Measurements from ENCODE around the gene SH3PXD2A.
"Not testable (repeated sequence)": the region's sequence is repeated elsewhere in the genome, so short reads cannot be mapped to it uniquely, and the experiment has no call there.

Gene SH3PXD2A

DNA sequence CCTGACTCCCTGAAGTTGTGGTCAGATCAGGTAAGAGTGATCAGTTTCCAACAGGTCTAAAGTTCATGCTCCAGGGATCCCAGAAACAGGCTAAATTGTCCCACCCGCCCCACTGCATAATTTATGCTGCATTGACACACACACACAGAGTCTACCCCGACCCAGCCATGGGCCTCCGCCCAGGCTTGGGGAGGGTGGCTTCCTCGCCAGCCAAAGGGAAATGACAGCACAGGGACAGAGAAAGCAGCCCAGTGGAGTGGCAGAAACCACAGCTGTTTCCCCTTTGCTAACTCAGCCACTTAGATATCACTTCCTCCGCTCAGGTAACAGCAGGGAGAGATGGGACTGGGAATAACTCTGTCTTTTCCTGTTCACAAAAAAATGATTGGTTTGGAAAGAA is 9.4 kb downstream of the SH3PXD2A start:
- peak; percentile 47 to 83 (median 79) for DNase-seq
- POLR2A ChIA-PET = no interaction called here
- Histone ChIP-seq H3K27me3 (replicated peaks in 2 of 5; ENCODE audit: control insufficient read depth in 4 of 5, insufficient read depth in 5 of 5, low read length in 4 of 5) (no peaks in the 10 kb centered on the region), H3K9me3 (ENCODE audit: control extremely low read depth in 1 of 5, control insufficient read depth in 4 of 5, insufficient read depth in 2 of 5, low read depth in 1 of 5, low read length in 4 of 5) (no peaks in the 10 kb centered on the region), H3K4me1 (ENCODE audit: control extremely low read depth in 1 of 4, control insufficient read depth in 4 of 4, insufficient read depth in 4 of 4, low read length in 3 of 4) (peaks cover 4 to 50% (median 18%) of the 10 kb centered on the region in 4 experiments), H3K4me3 (ENCODE audit: control insufficient read depth in 1 of 7, extremely low read depth in 1 of 7, insufficient read depth in 4 of 7, low read depth in 2 of 7, low read length in 6 of 7) (peak overlapping the region in 2 of 7 experiments; percentile 30 to 43), H3K27ac (ENCODE audit: insufficient read depth in 1 of 2, low read depth in 1 of 2, low read length in 2 of 2, poor library complexity in 1 of 2, severe bottlenecking in 2 of 2) (no peak overlapping the region), H3K36me3 (ENCODE audit: control insufficient read depth in 4 of 4, insufficient read depth in 4 of 4, low read length in 3 of 4) (no peaks in the 10 kb centered on the region)
- 0% methylated on average over 1 of the region's 5 CpGs for WGBS (ENCODE audit: insufficient coverage)
- CTCF ChIA-PET = interaction anchor here (1.4 to 2.3 kb wide), 4 partner anchors 11 to 28 kb away, joined by 3 to 10 read pairs (median 7); no protein-coding TSS in a partner anchor

DNA sequence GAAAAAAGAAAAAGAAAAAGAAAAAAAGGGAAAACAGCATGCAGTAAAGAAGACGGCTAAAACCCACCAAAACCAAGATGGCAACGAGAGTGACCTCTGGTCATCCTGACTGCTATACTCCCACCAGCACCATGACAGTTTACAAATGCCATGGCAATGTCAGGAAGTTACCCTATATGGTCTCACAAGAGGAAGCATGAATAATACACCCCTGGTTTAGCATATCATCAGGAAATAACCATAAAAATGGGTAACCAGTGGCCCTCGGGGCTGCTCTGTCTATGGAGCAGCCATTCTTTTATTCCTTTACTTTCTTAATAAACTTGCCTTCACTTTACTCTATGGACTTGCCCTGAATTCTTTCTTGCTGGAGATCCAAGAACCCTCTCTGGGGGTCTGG is 10.0 kb downstream of the SH3PXD2A start:
- H3K36me3 ChIP-seq (ENCODE audit: control insufficient read depth in 4 of 4, insufficient read depth in 4 of 4, low read length in 3 of 4); POLR2A ChIA-PET; H3K27ac ChIP-seq (ENCODE audit: insufficient read depth in 1 of 2, low read depth in 1 of 2, low read length in 2 of 2, poor library complexity in 1 of 2, severe bottlenecking in 2 of 2); H3K4me3 ChIP-seq (ENCODE audit: control insufficient read depth in 1 of 7, extremely low read depth in 1 of 7, insufficient read depth in 4 of 7, low read depth in 2 of 7, low read length in 6 of 7); H3K27me3 ChIP-seq (replicated peaks in 2 of 5; ENCODE audit: control insufficient read depth in 4 of 5, insufficient read depth in 5 of 5, low read length in 4 of 5); H3K9me3 ChIP-seq (ENCODE audit: control extremely low read depth in 1 of 5, control insufficient read depth in 4 of 5, insufficient read depth in 2 of 5, low read depth in 1 of 5, low read length in 4 of 5): not testable (repeated sequence)
- DNase-seq = peak in 2 of 3 donors; percentile 35 to 53
- H3K4me1 ChIP-seq (ENCODE audit: control extremely low read depth in 1 of 4, control insufficient read depth in 4 of 4, insufficient read depth in 4 of 4, low read length in 3 of 4) = peaks cover 4 to 52% (median 20%) of the 10 kb centered on the region in 4 experiments
- CTCF ChIA-PET = interaction anchor here (1.9 kb wide), 1 partner anchor 13 kb away, joined by 10 read pairs; no protein-coding TSS in a partner anchor
- 10% methylated on average over 1 of the region's 3 CpGs for WGBS (ENCODE audit: insufficient coverage)

DNA sequence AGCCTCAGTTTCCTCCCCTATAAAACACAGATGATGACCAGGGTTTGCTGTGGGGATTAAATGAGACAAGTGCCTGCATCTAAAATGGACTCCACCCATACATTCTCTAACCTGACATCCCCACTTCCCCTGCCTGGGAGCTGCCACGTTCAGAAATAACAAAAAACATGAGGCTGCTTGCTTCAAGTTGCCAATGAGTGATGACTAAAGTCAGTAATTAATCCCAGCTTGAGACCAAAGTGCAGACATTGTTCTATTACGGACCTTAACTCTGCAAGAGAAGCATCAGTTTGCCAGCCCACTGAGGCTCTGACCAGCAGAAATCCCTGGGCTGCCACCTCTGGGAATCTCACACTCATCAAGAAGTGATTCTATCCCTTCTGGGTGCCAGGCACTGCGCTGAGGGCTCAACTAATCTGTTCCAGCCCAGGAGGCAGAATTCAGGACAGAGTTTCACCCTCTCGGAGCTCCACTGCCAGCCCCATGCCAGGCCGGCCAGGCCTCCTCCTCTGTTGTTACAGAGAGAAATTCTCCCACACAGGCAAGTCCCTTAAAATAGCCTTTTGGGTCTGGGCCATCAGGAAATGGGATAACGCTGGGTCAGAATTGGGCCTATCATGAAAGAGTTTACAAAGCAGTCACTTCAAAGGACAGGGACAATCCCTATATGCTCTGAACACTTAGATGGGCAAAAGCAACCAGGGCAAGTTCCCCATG is 11.4 kb downstream of the SH3PXD2A start:
- H3K4me3 ChIP-seq (ENCODE audit: control insufficient read depth in 1 of 7, extremely low read depth in 1 of 7, insufficient read depth in 4 of 7, low read depth in 2 of 7, low read length in 6 of 7) = no peak overlapping the region
- CTCF ChIA-PET = interaction anchor here (1.5 kb wide), 2 partner anchors 8 to 21 kb away, joined by 4 to 5 read pairs; no protein-coding TSS in a partner anchor
- H3K4me1 ChIP-seq (ENCODE audit: control extremely low read depth in 1 of 4, control insufficient read depth in 4 of 4, insufficient read depth in 4 of 4, low read length in 3 of 4) = peaks cover 4 to 42% (median 18%) of the 10 kb centered on the region in 4 experiments
- no peak overlapping the region for H3K27ac ChIP-seq (ENCODE audit: insufficient read depth in 1 of 2, low read depth in 1 of 2, low read length in 2 of 2, poor library complexity in 1 of 2, severe bottlenecking in 2 of 2)
- H3K9me3 ChIP-seq (ENCODE audit: control extremely low read depth in 1 of 5, control insufficient read depth in 4 of 5, insufficient read depth in 2 of 5, low read depth in 1 of 5, low read length in 4 of 5) = no peaks in the 10 kb centered on the region
- POLR2A ChIA-PET = no interaction called here
- DNase-seq = no peak
- no peaks in the 10 kb centered on the region for H3K27me3 ChIP-seq (replicated peaks in 2 of 5; ENCODE audit: control insufficient read depth in 4 of 5, insufficient read depth in 5 of 5, low read length in 4 of 5)
- no peaks in the 10 kb centered on the region for H3K36me3 ChIP-seq (ENCODE audit: control insufficient read depth in 4 of 4, insufficient read depth in 4 of 4, low read length in 3 of 4)
- 84% methylated on average over 6 of the region's 6 CpGs for WGBS (ENCODE audit: insufficient coverage)

DNA sequence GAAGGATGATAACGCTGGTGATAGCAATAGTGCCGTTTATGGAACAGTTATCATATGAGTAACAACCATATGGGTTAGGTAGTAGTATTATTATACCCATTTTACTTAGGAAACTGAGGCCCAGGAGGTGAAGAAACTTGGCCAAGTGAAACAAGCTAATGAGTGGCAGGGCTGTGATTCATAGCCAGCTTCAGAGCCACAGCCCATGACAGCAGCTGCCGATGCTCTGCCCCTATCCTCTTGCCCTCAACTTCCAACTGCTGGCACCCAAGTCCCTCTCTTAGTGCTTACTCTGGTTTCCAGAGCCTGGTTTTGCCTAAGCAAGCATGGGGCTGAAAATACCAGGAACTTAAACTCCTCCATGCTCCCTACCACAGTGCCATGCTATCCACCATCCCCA is 12.3 kb downstream of the SH3PXD2A start:
- POLR2A ChIA-PET = interaction anchor here (0.5 kb wide), 1 partner anchor 11 kb away, joined by 4 read pairs; no protein-coding TSS in a partner anchor
- Histone ChIP-seq H3K9me3 (ENCODE audit: control extremely low read depth in 1 of 5, control insufficient read depth in 4 of 5, insufficient read depth in 2 of 5, low read depth in 1 of 5, low read length in 4 of 5) (no peaks in the 10 kb centered on the region), H3K4me1 (ENCODE audit: control extremely low read depth in 1 of 4, control insufficient read depth in 4 of 4, insufficient read depth in 4 of 4, low read length in 3 of 4) (peaks cover 4 to 38% (median 18%) of the 10 kb centered on the region in 4 experiments), H3K27ac (ENCODE audit: insufficient read depth in 1 of 2, low read depth in 1 of 2, low read length in 2 of 2, poor library complexity in 1 of 2, severe bottlenecking in 2 of 2) (no peak overlapping the region), H3K27me3 (replicated peaks in 2 of 5; ENCODE audit: control insufficient read depth in 4 of 5, insufficient read depth in 5 of 5, low read length in 4 of 5) (no peaks in the 10 kb centered on the region), H3K4me3 (ENCODE audit: control insufficient read depth in 1 of 7, extremely low read depth in 1 of 7, insufficient read depth in 4 of 7, low read depth in 2 of 7, low read length in 6 of 7) (no peak overlapping the region), H3K36me3 (ENCODE audit: control insufficient read depth in 4 of 4, insufficient read depth in 4 of 4, low read length in 3 of 4) (no peaks in the 10 kb centered on the region)
- WGBS (ENCODE audit: insufficient coverage) = 95% methylated on average over 2 of the region's 3 CpGs
- DNase-seq = no peak
- CTCF ChIA-PET = interaction anchor here (1.4 to 1.5 kb wide), 3 partner anchors 9 to 20 kb away, joined by 3 to 5 read pairs (median 4); no protein-coding TSS in a partner anchor

DNA sequence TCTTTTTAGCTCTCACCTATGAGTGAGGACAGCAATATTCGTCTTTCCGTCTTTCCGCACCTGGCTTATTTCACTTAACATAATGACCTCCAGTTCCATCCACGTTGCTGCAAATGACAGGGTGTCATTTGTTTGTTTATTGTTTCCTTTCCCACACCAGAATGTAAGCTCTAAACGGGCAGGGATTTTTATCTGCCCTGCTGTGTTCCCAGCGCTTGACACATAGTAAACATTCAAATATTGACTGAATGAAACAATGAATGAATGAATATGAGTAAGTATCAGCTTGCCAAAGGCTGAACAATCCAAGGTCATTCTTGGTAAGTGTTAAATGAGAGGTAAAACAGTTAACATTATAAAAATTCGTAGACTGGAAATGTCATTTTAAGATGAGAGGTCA is 12.8 kb downstream of the SH3PXD2A start:
- POLR2A ChIA-PET = interaction anchor here (0.5 kb wide), 1 partner anchor 10 kb away, joined by 4 read pairs; no protein-coding TSS in a partner anchor
- H3K27ac ChIP-seq (ENCODE audit: insufficient read depth in 1 of 2, low read depth in 1 of 2, low read length in 2 of 2, poor library complexity in 1 of 2, severe bottlenecking in 2 of 2) = no peak overlapping the region
- CTCF ChIA-PET = interaction anchor here (1.4 to 1.5 kb wide), 3 partner anchors 10 to 20 kb away, joined by 3 to 5 read pairs (median 4); no protein-coding TSS in a partner anchor
- peaks cover 4 to 36% (median 18%) of the 10 kb centered on the region in 4 experiments for H3K4me1 ChIP-seq (ENCODE audit: control extremely low read depth in 1 of 4, control insufficient read depth in 4 of 4, insufficient read depth in 4 of 4, low read length in 3 of 4)
- no peaks in the 10 kb centered on the region for H3K36me3 ChIP-seq (ENCODE audit: control insufficient read depth in 4 of 4, insufficient read depth in 4 of 4, low read length in 3 of 4)
- no peak for DNase-seq
- no peaks in the 10 kb centered on the region for H3K9me3 ChIP-seq (ENCODE audit: control extremely low read depth in 1 of 5, control insufficient read depth in 4 of 5, insufficient read depth in 2 of 5, low read depth in 1 of 5, low read length in 4 of 5)
- H3K27me3 ChIP-seq (replicated peaks in 2 of 5; ENCODE audit: control insufficient read depth in 4 of 5, insufficient read depth in 5 of 5, low read length in 4 of 5) = no peaks in the 10 kb centered on the region
- H3K4me3 ChIP-seq (ENCODE audit: control insufficient read depth in 1 of 7, extremely low read depth in 1 of 7, insufficient read depth in 4 of 7, low read depth in 2 of 7, low read length in 6 of 7) = no peak overlapping the region
- 100% methylated on average over 1 of the region's 7 CpGs for WGBS (ENCODE audit: insufficient coverage)

DNA sequence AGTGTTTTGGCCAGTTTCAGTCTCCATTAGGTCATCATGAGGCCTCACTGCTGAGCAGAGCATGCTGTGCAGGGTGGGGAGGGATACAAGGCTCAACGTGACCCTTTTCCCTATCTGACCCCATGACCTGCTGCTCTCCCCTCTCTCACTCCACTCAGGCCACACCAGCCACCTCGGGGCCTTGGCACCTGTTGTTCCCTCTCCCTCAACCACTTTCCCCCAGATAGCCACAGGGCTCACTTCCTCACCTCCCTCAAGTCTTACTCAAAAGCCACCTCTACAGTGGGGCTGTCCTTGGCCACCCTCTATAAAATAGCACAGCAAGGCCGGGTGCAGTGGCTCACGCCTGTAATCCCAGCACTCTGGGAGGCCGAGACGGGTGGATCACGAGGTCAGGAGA is 13.9 kb downstream of the SH3PXD2A start:
- 79% methylated on average over 2 of the region's 7 CpGs for WGBS (ENCODE audit: insufficient coverage)

DNA sequence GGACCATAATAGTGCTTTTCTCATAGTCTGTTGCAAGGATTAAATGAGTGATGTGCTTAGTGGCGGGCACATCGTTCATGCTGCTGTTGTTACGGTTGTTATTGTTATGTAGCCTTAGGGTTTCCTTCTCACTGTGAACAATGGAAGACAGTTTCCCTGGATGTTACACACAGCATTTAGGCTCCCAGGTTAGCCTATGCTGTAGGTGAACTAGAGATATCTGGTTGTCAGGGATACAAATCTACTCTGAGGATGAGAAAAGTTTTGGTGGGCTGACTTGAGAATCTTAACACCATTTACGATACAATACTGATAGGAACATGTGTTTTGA is 14.7 kb downstream of the SH3PXD2A start:
- CTCF ChIA-PET = interaction anchor here (1.1 to 2.0 kb wide), 3 partner anchors 8 to 85 kb away, joined by 4 to 6 read pairs (median 4); no protein-coding TSS in a partner anchor
- H3K4me3 ChIP-seq (ENCODE audit: control insufficient read depth in 1 of 7, extremely low read depth in 1 of 7, insufficient read depth in 4 of 7, low read depth in 2 of 7, low read length in 6 of 7) = no peak overlapping the region
- no peaks in the 10 kb centered on the region for H3K36me3 ChIP-seq (ENCODE audit: control insufficient read depth in 4 of 4, insufficient read depth in 4 of 4, low read length in 3 of 4)
- no peak for DNase-seq
- no peaks in the 10 kb centered on the region for H3K27me3 ChIP-seq (replicated peaks in 2 of 5; ENCODE audit: control insufficient read depth in 4 of 5, insufficient read depth in 5 of 5, low read length in 4 of 5)
- no peaks in the 10 kb centered on the region for H3K9me3 ChIP-seq (ENCODE audit: control extremely low read depth in 1 of 5, control insufficient read depth in 4 of 5, insufficient read depth in 2 of 5, low read depth in 1 of 5, low read length in 4 of 5)
- POLR2A ChIA-PET = no interaction called here
- 100% methylated on average over 1 of the region's 4 CpGs for WGBS (ENCODE audit: insufficient coverage)
- H3K4me1 ChIP-seq (ENCODE audit: control extremely low read depth in 1 of 4, control insufficient read depth in 4 of 4, insufficient read depth in 4 of 4, low read length in 3 of 4) = peaks cover 2 to 32% (median 6%) of the 10 kb centered on the region in 4 experiments
- no peak overlapping the region for H3K27ac ChIP-seq (ENCODE audit: insufficient read depth in 1 of 2, low read depth in 1 of 2, low read length in 2 of 2, poor library complexity in 1 of 2, severe bottlenecking in 2 of 2)

More for the DNA sequence above, 13.9 kb downstream of the SH3PXD2A start:
- Histone ChIP-seq H3K4me3 (ENCODE audit: control insufficient read depth in 1 of 7, extremely low read depth in 1 of 7, insufficient read depth in 4 of 7, low read depth in 2 of 7, low read length in 6 of 7) (no peak overlapping the region), H3K27ac (ENCODE audit: insufficient read depth in 1 of 2, low read depth in 1 of 2, low read length in 2 of 2, poor library complexity in 1 of 2, severe bottlenecking in 2 of 2) (no peak overlapping the region), H3K36me3 (ENCODE audit: control insufficient read depth in 4 of 4, insufficient read depth in 4 of 4, low read length in 3 of 4) (no peaks in the 10 kb centered on the region), H3K4me1 (ENCODE audit: control extremely low read depth in 1 of 4, control insufficient read depth in 4 of 4, insufficient read depth in 4 of 4, low read length in 3 of 4) (peaks cover 4 to 32% (median 14%) of the 10 kb centered on the region in 4 experiments), H3K27me3 (replicated peaks in 2 of 5; ENCODE audit: control insufficient read depth in 4 of 5, insufficient read depth in 5 of 5, low read length in 4 of 5) (no peaks in the 10 kb centered on the region), H3K9me3 (ENCODE audit: control extremely low read depth in 1 of 5, control insufficient read depth in 4 of 5, insufficient read depth in 2 of 5, low read depth in 1 of 5, low read length in 4 of 5) (no peaks in the 10 kb centered on the region)
- ChIA-PET POLR2A (no interaction called here), CTCF (no interaction called here)
- no peak for DNase-seq

All from common myeloid progenitor, CD34-positive (primary cell).